Erythroblast (primary cell): ENCODE measurements around the gene SLC66A2.

Experiments
- GATA1 ChIP-seq: IDR thresholded peaks from 2 replicates; pipeline ENCODE4 v1.6.1; 2011; ENCODE audit warnings: low read depth, mild to moderate bottlenecking, control low read depth, low read length, moderate library complexity
- POLR2A ChIP-seq: IDR thresholded peaks from 2 replicates; pipeline ENCODE4 v1.6.1; 2011; ENCODE audit warnings: mild to moderate bottlenecking, low read length

DNA sequence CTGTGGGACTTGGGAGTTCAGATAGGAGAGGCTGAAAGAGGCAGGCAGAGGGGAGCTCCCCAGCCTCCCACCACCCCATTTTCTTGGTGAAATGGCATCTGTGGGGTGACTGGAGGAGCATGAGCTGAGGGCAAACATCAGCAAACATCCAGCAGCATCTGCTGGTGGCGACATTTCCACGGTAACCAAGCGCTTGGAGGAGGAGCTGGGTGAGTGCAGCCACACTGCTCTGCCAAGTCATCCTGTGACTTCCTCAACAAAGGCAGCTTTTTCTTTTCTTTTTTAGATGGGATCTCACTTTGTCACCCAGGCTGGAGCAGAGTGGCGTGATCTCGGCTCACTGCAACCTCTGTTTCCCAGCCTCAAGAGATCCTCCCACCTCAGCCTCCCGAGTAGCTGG is 31.3 kb upstream of the SLC66A2 start:
- TF ChIP-seq POLR2A (no peak), GATA1 (no peak)
